NCI-H345 treated with DMSO at 0.1 percent for 48 hours (cell line): ENCODE data around the gene GPR3.
"Not testable (repeated sequence)": the region's sequence is repeated elsewhere in the genome, so short reads cannot be mapped to it uniquely, and the experiment has no call there.

Experiments used
- DNase-seq: peaks from one replicate; lab custom pipeline; 2025; ENCODE audit not compliant: unreplicated experiment; lab: John Stamatoyannopoulos, UW

GPR3 gene

GRCh38 chr1:27377760-27378495 is 14.5 kb upstream of the GPR3 start:
- DNase-seq: no peak

GRCh38 chr1:27379564-27380122 is 12.8 kb upstream of the GPR3 start:
- DNase-seq: peak; percentile 54

DNA sequence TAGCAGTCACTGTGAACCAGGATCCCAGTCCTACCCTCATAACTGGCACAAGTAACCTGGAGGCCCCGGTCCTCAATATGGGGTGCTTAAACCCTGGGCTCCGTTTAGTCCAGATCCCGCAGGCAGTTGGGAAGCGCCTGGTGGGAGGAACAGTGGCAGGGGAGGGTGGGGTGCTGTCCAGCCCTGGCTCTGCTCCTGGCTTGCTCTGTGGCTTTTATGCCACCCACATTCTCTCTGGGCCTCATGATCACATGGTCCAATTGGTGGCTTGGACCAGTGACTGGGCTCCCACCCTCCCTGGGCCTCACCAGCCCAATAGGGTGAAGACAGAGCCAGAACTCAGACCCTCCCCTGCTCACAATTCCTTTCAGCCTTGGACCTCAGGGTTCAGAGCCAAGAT is 12.2 kb upstream of the GPR3 start:
- no peak for DNase-seq

GRCh38 chr1:27380766-27381733 is 11.4 kb upstream of the GPR3 start:
- DNase-seq: no peak

DNA sequence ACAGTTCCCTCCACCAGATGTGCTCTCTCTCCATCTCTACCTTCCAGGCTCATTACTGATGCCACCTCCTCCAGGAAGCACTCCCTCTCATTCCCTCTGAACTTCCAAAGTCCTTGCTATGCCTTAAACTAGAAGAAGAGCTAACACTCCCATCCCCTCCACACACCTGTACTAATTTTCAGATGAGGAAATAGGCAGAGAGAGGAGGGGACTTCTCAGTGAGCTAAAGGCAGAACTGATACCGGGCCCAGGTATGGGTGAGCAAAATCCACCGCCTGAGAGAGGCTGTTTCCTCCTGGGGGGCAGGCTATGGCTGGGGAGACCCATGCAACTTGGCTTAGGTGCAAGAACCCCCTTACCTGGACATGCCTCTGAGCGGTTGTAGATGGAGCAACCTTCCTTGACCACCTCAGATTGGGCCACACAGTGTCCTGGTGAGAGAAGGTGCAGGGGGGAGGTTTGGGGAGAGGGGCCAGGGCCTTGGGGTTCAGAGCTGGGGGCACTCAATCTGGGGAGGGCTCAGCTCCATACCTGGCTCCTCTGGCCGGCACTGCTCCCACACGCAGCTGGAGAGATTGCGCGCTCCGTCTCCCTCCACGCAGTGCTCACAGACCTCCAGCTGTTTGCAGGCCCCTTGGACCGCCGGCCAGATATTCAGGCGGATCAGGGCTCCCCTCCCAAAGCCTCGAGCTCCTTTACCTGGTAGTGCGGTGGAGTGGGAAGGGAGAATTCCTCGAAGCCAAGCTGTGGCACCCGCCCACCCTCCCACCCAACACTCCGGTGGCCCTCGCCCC is 10.3 kb upstream of the GPR3 start:
- DNase-seq: no peak

DNA sequence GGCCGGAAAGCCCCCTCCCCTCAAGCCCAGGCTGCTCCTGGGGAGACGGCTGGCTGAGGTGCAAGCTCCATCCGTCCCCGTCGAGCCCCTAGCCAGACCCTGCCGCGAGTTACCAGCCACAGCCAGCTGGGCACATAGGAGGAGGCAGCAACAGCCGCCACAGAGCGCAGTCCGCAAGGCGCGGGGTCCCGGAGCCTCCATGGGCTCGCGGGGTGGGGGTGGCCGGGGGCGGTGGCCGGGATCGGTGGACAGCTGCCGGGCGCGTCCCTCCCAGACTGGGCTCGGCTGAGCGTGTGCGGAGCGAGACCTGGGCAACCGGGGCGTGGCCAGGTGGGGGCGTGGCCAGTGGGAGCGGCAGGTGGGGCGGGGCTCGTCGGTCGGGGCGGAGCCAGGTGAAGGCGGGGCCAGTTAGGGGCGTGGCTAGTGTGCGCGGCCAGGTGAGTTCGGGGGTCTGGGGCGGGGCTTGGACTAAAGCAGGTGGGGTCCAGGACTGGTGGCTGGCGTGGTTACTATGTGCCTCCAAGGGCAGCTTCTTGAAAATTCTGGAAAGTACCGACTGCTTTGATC is 9.3 kb upstream of the GPR3 start, which contains the start of gene CD164L2:
CD164L2 (minus strand) TSS at position 295 of the 567 bp plus-strand sequence; CDS start at position 201, 94 bp downstream.
- peak; percentile 11 for DNase-seq

- DNase-seq: no peak
These were observed 8.8 kb upstream of the GPR3 start for GRCh38 chr1:27383661-27384060.

- not testable (repeated sequence) for DNase-seq
These were observed 7.6 kb upstream of the GPR3 start for GRCh38 chr1:27384797-27385196.

GRCh38 chr1:27388337-27389005 is 4.0 kb upstream of the GPR3 start:
- DNase-seq: peak; percentile 75

DNA sequence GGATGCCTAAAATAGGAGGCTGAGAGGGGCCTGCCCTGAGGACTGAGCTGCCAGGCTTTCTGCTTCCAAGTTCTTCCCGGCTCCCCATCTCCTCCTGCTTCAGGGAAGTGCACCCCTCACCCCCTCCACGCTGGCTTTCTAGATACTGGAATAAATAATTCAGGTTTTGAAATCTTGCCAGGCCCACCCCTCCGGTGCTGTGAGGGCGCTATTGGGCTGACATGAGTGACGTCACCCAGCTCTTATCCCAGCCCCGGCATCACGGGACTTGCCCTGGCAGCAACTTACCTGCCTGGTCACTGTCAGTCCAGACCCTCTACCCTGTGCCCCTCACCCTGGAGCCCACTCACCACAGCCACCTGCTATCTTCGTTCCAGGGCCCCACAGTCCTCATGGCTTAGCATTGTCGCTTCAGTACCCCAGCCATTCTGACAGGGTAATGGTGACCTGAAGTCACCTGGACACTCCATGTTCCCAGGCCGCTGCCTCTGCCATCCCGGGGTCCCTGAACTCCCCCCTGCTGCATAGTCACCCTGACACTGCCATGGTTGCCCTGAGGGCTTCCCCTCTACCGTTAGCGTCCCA is 819 bp upstream of the GPR3 start:
- DNase-seq: peak; percentile 6

DNA sequence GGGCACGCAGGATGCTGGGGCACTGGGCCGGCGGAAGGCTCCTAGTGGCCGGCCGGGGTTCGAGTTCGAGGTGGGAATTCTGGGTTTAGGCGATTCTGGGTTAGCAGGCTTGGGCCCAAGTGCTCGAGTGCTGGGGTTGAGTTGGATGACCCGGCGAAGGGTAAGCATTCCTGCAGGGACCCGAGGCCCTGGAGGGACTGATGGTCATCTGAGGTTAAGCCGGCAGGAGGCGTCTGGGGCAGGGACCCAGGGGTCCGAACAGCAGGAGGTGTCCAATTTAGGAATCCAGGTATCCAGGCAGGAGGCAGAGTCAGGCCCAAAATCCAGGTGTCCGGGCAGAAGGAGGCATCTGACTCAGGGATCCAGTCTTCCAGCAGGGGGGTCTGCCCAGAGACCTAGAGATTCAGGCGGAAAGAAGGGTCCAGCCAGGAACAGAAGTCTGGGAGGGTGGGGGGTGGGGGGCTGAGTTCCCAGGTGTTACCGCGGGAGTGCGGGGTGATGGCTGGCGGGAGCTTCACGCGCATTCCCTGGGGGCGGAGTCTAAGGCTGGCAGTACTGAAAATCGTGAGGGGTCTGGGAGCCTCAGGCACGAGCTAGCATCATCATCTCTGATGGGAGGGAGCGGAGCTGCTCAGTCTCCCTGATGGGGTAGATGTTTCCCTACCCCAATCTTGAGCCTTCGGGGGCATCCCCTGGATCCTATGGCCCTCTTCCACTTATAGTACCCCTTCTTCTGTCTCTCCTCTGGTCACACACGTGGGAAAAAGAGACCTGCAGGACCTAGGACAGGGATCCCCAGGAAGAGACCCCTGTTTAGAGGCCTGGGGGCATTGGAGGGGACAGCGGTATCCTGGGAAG is 585 bp downstream of the GPR3 start:
- DNase-seq: no peak

DNA sequence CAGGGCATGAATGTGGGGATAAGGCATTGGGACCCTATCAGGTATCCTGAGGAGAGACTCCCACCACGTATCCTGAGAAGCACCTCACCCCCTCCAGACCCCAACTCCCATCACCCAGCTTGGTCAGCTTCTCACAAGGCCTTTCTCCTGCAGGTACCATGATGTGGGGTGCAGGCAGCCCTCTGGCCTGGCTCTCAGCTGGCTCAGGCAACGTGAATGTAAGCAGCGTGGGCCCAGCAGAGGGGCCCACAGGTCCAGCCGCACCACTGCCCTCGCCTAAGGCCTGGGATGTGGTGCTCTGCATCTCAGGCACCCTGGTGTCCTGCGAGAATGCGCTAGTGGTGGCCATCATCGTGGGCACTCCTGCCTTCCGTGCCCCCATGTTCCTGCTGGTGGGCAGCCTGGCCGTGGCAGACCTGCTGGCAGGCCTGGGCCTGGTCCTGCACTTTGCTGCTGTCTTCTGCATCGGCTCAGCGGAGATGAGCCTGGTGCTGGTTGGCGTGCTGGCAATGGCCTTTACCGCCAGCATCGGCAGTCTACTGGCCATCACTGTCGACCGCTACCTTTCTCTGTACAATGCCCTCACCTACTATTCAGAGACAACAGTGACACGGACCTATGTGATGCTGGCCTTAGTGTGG is 1.3 kb downstream of the GPR3 start:
- DNase-seq: no peak

- DNase-seq: no peak
These were observed 1.8 kb downstream of the GPR3 start for GRCh38 chr1:27394282-27394658.

DNA sequence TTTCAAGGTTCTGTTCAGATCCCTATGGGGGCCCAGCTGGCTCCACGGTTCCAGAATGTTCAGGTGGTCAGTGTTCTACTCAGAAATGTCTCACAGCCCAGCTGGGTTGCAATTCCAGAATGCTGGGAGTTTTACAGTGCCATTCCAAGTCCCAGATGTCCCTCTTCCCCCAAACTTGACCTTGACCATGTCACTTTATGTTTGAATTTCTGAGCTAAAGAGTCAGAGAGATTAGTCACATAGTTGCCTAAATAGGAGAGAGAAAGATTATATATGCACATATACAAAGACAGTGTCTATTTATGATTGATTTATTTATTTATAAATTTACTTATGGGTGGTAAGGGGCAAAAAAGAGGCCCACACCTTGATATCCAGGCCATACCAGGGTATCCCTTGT is 2.5 kb downstream of the GPR3 start:
- no peak for DNase-seq

GRCh38 chr1:27395441-27396195 is 3.2 kb downstream of the GPR3 start:
- DNase-seq: peak; percentile 33

GRCh38 chr1:27397110-27397509 is 4.7 kb downstream of the GPR3 start:
- no peak for DNase-seq

DNA sequence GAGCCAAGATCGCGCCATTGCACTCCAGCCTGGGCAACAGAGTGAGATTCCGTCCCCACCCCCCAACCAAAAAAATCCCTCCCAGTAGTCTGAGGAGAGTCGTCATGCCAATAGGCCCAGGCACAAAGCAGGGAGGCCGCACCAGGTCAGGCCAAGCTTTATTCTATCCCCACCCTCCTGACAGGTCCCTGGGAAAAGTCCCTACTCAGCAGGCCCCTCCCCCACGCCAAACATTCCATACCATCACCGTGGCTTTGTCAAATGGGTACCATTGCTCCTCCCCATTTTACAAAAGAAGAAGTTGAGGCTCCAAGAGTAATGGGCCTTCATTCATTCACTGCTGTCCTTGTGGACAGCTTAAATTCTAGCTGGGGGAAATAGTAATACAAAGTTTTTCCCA is 5.3 kb downstream of the GPR3 start:
- DNase-seq: no peak
